ENCODE measurements around the gene GRPEL1.
A peak's percentile ranks its signal among the peaks of the same experiment; 100 is the strongest.
"Not testable (repeated sequence)": the region's sequence is repeated elsewhere in the genome, so short reads cannot be mapped to it uniquely, and the experiment has no call there.

Gene GRPEL1

GRCh38 chr4:7089213-7089986 is 21.5 kb upstream of the GRPEL1 start:
- DNase-seq = no peak

GRCh38 chr4:7087036-7087435 is 19.2 kb upstream of the GRPEL1 start:
- DNase-seq = no peak

GRCh38 chr4:7086384-7086783 is 18.5 kb upstream of the GRPEL1 start:
- DNase-seq = no peak

- DNase-seq = not testable (repeated sequence)
Observed at GRCh38 chr4:7084564-7084961, 16.7 kb upstream of the GRPEL1 start.

GRCh38 chr4:7083597-7084563 is 16.0 kb upstream of the GRPEL1 start:
- no peak for DNase-seq

- DNase-seq = not testable (repeated sequence)
Observed at GRCh38 chr4:7079909-7080308, 12.0 kb upstream of the GRPEL1 start.

GRCh38 chr4:7079483-7079882 is 11.6 kb upstream of the GRPEL1 start:
- DNase-seq = not testable (repeated sequence)

- DNase-seq = no peak
Observed at GRCh38 chr4:7078025-7078424, 10.2 kb upstream of the GRPEL1 start.

- DNase-seq = no peak
Observed at GRCh38 chr4:7077371-7077770, 9.5 kb upstream of the GRPEL1 start.

- no peak for DNase-seq
Observed at GRCh38 chr4:7076696-7077082, 8.8 kb upstream of the GRPEL1 start.

- no peak for DNase-seq
Observed at GRCh38 chr4:7075962-7076695, 8.3 kb upstream of the GRPEL1 start.

GRCh38 chr4:7074426-7074825 is 6.6 kb upstream of the GRPEL1 start:
- no peak for DNase-seq

- peak; percentile 28 to 53 for DNase-seq
Observed at GRCh38 chr4:7073526-7074390, 5.9 kb upstream of the GRPEL1 start.

- DNase-seq = no peak
Observed at GRCh38 chr4:7073059-7073458, 5.2 kb upstream of the GRPEL1 start.

GRCh38 chr4:7070729-7071511 is 3.1 kb upstream of the GRPEL1 start:
- peak; percentile 73 to 82 for DNase-seq

- DNase-seq = peak in 1 of 2 experiments; percentile 37
Observed at GRCh38 chr4:7068883-7069282, 1.0 kb upstream of the GRPEL1 start.

GRCh38 chr4:7068279-7068842 is 497 bp upstream of the GRPEL1 start:
- DNase-seq = no peak

- peak in 1 of 2 experiments; percentile 9 for DNase-seq
Observed at GRCh38 chr4:7067126-7067451, 775 bp downstream of the GRPEL1 start.

GRCh38 chr4:7066493-7066892 is 1.4 kb downstream of the GRPEL1 start:
- no peak for DNase-seq

- no peak for DNase-seq
Observed at GRCh38 chr4:7066006-7066405, 1.9 kb downstream of the GRPEL1 start.

GRCh38 chr4:7063362-7063761 is 4.5 kb downstream of the GRPEL1 start:
- DNase-seq = no peak

Measured in Kasumi-1 (cell line).